Measurements from ENCODE around the gene CFAP92.
A peak's percentile ranks its signal among the peaks of the same experiment; 100 is the strongest.
"Not testable (repeated sequence)": the region's sequence is repeated elsewhere in the genome, so short reads cannot be mapped to it uniquely, and the experiment has no call there.

The CFAP92 gene

DNA sequence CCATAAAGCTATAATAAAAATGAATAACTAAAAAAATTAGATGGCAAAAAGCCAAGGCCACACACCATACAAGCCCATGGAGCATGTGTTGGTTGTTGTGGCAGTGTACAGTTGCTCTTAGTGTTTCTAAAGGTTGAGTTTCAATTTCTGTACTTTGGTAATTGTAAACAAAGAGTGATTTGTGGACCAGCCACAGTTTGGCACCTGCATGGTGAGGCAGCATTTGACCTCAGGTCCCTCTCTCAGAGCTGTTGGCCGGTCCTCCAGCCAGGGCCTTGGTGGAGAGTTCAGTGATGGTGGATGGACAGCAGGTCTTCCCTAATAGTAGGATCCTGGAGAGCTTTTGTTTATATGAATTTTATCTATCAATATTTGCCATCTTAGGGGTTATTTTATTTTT, 108.9 kb downstream of the CFAP92 start:
- DNase-seq = no peak

- DNase-seq = no peak
Observed at GRCh38 chr3:128882719-128883118, 111.2 kb downstream of the CFAP92 start.

DNA sequence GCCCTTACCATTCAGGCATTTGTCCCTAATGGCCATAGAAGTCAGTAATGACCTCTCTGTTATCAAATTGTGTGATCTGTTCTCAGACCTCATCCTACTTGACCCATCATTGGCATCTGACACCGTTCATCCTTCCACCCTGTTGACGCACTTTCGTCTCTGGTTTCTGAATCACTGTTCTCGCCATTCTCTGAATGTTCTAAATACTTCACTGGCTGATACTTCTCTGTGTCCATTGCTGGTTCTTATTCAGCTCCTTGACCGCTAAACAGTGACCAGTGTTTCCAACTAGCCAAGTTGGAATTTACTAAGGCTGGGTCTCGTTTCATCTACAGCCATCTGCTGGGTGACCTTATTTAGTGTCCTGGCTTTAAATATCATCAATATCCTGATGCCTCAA, 112.3 kb downstream of the CFAP92 start:
- no peak for DNase-seq

DNA sequence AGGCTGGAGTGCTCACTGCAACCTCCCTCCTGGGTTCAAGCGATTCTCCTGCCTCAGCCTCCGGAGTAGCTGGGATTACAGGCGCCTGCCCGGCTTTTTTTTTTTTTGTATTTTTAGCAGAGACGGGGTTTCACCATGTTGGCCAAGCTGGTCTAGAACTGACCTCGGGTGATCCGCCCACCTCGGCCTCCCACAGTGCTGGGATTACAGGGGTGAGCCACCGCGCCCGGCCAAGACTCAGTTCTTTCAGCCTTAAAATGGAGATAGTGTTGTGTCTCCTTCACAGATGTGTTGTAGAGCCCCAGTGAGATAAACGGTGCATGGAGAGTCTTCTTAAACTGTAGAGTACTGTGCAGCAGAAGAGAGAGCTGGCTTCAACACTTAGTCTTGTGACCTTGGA, 113.4 kb downstream of the CFAP92 start:
- not testable (repeated sequence) for DNase-seq

DNA sequence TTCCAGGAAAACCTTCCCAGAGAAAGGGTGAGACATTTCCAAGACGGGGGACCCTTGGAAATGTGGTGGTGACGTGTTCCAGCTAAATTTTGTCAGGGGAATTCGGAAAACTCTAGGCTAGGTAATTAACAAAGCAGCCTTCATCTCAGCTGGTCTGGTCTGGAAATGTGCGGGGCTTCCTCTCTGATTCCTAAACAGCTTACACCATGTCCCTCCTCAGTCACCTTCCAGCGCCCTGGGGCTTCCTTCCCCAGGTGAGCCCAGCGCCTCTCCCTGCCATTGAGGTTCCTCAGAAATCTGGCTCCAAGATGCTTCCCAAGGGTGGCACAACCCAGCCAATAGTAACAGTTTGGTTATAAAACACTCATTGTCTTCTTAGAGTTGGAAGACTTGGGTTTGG, 113.9 kb downstream of the CFAP92 start:
- DNase-seq = no peak

DNA sequence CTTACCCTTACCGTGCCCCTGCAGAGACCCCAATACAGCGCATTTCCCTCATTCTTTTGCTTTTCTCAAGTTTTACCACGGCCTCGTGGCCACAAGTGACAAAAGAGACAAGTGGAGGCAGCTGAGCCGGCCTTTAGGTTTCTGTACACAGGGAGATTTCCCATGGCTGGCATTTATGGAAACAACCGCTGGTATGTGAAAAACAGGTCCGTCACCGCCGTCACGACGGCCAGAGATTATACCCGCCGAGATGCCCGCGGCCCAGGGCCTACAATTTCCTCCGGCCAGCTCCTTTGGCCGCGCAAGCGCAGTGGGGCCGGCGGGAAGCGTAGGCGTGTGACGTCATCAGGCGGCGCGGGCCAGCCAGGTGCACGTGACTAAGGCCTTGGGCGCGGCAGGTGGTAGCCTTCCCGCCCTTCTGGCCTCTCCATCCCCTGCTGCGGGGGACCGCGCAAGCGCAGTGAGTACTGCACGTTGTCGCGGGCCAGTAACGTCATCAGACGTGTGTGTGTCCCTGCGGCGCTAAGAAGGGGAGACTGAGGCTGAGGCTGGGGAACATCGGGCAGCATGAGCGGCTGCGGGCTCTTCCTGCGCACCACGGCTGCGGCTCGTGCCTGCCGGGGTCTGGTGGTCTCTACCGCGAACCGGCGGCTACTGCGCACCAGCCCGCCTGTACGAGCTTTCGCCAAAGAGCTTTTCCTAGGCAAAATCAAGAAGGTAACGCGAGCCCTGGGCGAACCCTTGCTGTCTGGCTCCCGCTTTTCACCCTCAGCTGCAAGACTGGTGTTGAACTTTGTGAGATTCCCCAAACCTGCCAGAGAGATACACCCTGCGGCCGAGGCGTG, 114.5 kb downstream of the CFAP92 start, which contains the start of gene ACAD9:
ACAD9 (plus strand) TSS at position 496 of the 845 bp plus-strand sequence; CDS start at position 568, 72 bp downstream.
- peak; percentile 99 for DNase-seq

DNA sequence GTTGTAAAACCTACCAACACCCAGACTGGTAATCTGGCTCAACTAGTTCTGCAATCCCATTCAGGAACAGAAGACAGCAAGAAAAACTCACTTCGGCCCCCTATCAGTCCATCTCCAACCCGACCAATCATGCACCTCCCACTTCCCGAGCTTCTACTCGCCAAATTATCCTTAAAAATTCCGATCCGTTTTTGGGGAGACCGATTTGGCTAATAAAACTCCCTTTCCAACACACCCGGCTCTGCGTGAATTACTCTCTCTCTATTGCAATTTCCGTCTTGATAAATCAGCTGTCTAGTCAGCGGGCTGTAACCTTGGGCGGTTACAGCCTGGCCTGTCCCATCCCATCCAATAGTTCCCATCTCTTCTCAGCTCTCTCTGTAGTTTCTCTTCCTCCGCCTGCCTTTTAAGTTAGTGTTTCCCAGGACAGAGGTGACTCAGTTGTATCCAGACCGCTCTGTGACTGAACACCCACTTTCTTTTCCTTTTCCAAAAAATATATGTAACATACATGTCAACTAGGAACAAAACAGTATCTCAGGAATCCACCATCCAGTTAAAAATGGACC, 115.2 kb downstream of the CFAP92 start:
- no peak for DNase-seq

DNA sequence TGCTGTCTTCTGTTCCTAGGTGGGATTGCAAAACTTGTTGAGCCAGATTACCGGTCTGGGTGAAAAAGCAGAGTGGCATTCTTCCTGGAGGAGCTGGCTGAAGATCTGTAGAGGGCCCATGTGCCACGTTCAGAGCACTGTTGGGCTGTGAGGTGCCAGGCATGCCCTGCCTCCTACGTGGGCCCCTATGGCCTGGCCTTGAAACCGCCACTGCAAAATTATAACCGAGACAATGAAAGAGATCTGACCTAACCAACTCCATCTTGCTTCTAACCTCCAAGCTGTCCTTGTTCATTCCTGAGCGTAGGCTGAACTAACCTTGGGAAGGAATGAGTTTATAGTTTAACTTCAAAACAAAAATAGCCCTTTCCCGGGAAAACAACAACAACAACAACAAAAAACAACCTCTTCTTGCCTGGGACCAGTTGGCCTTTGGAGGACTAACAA, 115.8 kb downstream of the CFAP92 start:
- no peak for DNase-seq

DNA sequence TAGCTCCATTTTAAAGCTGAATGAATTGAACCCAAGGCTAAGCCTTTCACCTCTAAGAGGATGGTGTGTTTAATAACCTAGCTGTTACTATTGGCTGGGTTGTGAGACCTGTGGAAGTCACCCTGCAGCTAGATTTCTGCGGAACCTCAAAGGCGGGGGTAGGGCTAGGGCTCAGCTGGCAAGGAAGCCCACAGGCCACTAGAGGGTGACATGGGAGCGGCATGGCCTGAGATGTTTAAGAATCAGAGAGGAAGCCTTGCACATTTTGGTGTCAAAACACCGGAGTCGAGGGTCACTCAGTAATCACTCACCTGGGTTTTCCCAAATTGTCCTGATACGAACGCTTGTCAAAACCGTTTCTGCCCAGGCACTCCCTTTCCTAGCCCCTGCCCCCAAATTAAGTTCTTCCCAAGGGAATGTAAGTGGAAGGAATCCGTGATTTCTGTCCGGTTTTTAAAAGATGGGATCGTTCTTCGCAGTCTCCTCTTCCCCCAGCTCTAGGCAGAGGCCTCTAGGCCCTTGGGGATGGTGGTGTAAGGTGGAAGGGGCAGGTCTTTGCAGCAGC, 118.2 kb downstream of the CFAP92 start:
- DNase-seq = no peak

DNA sequence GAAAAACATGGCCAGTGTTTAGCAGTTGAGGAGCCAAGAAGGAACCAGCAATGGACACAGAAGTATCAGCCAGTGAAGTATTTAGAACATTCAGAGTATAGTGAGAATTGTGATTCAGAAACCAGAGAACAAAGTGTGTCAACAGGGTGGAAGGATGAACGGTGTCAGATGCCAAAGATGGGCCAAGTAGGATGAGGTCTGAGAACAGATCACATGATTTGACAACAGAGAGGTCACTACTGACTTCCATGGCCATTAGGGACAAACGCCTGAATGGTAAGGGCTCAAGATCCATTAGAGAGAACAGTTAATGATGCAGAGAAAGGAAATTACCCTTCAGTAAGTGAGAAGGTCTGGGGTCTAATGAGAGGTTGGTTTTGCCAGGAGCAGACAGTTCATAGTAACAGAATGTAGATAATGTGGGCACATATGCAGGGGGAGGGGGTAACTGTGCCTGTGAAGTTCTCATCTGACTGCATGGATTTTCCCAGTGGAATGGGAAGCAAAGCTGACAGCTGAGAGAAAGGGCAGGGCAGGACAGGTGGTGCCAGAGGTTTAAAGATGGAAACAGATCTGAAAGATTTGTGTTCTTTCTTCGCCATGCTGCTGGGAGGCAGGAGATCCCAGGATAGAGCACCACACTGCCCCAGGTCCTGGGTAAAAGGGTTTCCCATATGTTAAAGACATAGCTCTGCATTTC, 119.2 kb downstream of the CFAP92 start:
- DNase-seq = no peak

DNA sequence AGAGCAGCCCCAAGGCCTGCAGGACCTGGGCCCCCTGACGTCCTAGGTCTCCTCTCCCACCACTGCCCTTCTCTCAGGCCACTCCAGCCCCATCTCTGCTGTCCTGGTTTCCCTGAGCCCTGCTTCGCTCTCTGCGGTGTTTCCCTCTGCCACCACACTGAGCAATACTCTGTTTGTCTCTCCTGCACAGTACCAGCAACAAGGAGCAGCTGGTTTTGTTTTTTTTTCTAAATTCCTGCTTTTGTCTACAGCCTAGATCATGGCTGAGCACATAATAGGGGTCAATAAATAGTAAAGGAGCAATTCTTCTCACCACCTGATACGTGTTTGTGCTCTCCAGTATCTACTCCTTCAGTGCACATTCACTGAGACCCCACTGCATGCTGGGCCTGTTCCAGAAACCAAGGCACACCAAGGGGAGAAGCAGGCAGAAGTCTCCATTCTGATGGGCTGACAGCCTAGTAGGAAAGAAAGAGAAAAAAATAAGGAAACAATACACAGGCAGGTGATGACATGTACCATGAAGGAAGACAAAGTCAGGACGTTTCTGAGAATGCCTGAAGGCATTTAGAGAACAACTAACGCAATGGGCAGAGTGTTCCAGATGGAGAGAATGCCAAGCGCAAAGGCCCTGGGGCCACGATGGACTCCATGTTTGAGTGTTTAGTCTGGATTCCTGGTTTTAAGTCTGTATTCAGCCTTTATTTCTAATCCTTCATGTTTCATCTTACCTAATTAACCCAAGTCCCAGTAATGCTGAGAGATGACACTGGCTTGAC, 120.4 kb downstream of the CFAP92 start:
- DNase-seq = no peak

GRCh38 chr3:128872744-128873143, 121.1 kb downstream of the CFAP92 start:
- DNase-seq = no peak

GRCh38 chr3:128872282-128872681, 121.6 kb downstream of the CFAP92 start:
- no peak for DNase-seq

GRCh38 chr3:128870347-128870746, 123.5 kb downstream of the CFAP92 start:
- no peak for DNase-seq

DNA sequence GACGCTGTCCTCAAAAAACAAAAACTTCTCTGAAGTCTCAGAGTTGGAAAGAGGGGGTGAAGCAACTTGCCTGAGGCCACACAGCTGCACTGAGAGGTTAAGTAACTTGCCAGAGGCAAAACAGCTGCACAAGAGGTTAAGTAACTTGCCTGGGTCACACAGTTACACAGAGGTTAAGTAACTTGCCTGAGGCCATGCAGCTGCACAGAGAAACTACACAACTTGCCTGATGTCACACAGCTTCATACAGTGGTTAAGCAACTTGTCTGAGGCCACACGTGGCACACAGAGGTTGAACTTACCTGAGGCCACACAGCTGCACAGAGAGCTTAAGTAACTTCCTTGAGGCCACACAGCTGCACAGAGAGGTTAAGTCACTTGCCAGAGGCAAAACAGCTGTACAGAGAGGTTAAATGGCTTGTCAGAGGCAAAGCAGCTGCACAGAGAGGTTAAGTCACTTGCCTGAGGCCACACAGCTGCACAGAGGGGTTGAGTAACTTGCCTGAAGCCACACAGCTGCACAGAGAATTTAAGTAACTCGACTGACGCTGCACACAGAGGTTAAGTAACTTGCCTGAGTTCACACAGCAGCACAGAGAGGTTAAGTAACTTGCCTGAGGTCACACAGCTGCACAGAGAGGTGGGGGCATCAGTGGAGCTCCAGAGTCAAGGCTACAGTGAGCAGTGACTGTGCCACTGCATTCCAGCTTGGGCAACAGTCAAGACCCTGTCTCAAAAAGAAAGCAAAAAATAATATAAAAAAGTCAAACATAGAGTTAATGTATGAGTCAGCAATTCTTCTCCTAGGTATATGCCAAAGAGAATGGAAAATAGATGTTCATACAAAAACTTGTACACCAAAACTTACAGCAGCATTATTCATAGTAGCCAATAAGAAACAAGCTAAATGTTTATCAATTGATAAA, 126.4 kb downstream of the CFAP92 start:
- DNase-seq = no peak

GRCh38 chr3:128864849-128865804, 128.7 kb downstream of the CFAP92 start:
- DNase-seq = not testable (repeated sequence)

DNA sequence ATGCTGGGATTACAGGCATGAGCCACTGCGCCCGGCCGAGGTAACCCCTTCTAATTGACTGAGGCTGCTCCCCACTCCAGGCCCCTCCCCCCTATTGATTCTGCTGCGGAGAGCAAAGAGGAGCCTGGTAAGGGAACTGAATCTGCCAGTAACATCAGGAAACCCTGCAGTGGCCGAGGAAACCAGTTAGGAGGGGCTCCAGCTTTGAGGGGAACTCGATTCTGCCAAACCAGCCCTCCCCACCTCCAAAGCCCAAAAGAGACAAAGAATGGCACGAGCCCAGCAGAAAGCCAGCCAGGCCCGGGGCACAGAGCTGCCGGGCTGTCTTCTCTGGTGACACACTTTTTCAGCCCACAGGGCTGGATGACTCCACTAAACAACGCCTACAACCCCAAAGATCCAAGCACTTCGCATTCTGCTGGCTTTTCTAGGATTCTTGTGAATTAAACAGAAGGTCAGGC, 129.5 kb downstream of the CFAP92 start:
- no peak for DNase-seq

- DNase-seq = no peak
Observed at GRCh38 chr3:128863560-128863959, 130.3 kb downstream of the CFAP92 start.

GRCh38 chr3:128861491-128861890, 132.4 kb downstream of the CFAP92 start:
- no peak for DNase-seq
